Ascending aorta (tissue), 2 donors: Measurements from ENCODE around the gene EMILIN3. TPM values are rescaled to one million over a fixed set of nuclear protein-coding genes. Genes with fewer than 3 reads are reported as not detected.

Experiments used
- DNase-seq, 2 donors: peaks; one replicate each; pipeline ENCODE4 v3.0.0-alpha.2; 2019; ENCODE audit warnings: low spot score in 2 of 2
- H3K27ac ChIP-seq, 2 donors: fragments of 200-600 bp; sonication (generic); one replicate each; pipeline ENCODE4 v1.5.1; 2016 to 2017; ENCODE audit warnings: mild to moderate bottlenecking in 1 of 2
- H3K27me3 ChIP-seq: fragments of 200-600 bp; sonication (generic); one replicate; pipeline ENCODE4 v1.5.1; 2017
- H3K36me3 ChIP-seq, 2 donors: fragments of 200-600 bp; sonication (generic); one replicate each; pipeline ENCODE4 v1.5.1; 2016
- H3K4me1 ChIP-seq, 2 donors: fragments of 200-600 bp; sonication (generic); one replicate each; pipeline ENCODE4 v1.5.1; 2016 to 2017; ENCODE audit warnings: mild to moderate bottlenecking in 1 of 2
- H3K4me3 ChIP-seq, 2 donors: fragments of 200-600 bp; sonication (generic); one replicate each; pipeline ENCODE4 v1.5.1; 2016 to 2017; ENCODE audit warnings: mild to moderate bottlenecking in 1 of 2
- H3K9me3 ChIP-seq, 2 donors: fragments of 200-600 bp; sonication (generic); one replicate each; pipeline ENCODE4 v1.5.1; 2016
- CTCF ChIP-seq, 3 experiments: fragments of 200-600 bp in 2 of 3; fragments of 450-650 bp in 1 of 3; sonication (generic) in 2 of 3; IDR thresholded peaks; one replicate each; pipeline ENCODE4 v1.5.1; 2016 to 2019; ENCODE audit warnings: antibody characterized with exemption in 3 of 3, mild to moderate bottlenecking in 1 of 3, moderate library complexity in 1 of 3
- intact Hi-C: fragments of 100-400 bp; cut with DNase I; formaldehyde crosslinking; loops from one replicate; pipeline ENCODE4 v1.15.1; 2023
- total RNA-seq: library from RNA; depleted of rRNA; stranded (reverse); fragments of >200 nt; gene quantifications from one replicate; pipeline ENCODE4 v1.1.0, GENCODE V29; 2016

The EMILIN3 gene
- total RNA-seq, 1 donor from 2014 or later = 0.53 TPM

GRCh38 chr20:41344938-41345728 is 21.5 kb downstream of the EMILIN3 start:
- H3K27ac ChIP-seq = no peak overlapping the region
- no peak for TF ChIP-seq CTCF (IDR thresholded peaks at IDR 0.05)

DNA sequence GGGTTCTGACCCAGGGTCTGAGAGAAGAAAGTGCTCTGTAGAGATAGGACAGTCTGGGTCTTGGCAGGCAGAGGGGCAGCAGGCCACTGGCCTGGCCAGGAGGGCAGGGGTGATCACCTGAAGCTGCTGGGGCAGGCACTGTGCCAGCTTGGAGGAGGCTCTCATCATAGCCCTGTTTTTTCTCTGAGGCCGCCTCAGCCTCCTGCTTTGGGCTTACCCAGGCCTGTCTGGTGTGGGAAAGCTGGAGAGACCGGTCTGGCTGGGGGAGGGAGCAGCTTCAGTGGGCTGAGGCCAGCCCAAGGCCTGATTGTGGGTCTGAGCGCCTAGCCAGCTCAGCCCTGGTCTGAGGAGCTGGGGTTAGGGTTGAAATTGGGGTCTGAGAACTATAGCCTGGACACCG is 22.1 kb downstream of the EMILIN3 start:
- Histone ChIP-seq H3K9me3 (no peaks in the 10 kb centered on the region), H3K4me1 (peaks cover 4 to 9% of the 10 kb centered on the region in 2 donors), H3K27ac (no peak overlapping the region), H3K4me3 (no peak overlapping the region), H3K27me3 (no peaks in the 10 kb centered on the region), H3K36me3 (peaks cover 4 to 34% of the 10 kb centered on the region in 2 donors)
- no peak for TF ChIP-seq CTCF (IDR thresholded peaks at IDR 0.05)
- DNase-seq = no peak
- intact Hi-C loops = no loop called here

More at GRCh38 chr20:41344938-41345728, 21.5 kb downstream of the EMILIN3 start:
- Histone ChIP-seq H3K36me3 (peaks cover 4 to 40% of the 10 kb centered on the region in 2 donors), H3K27me3 (no peaks in the 10 kb centered on the region), H3K9me3 (no peaks in the 10 kb centered on the region), H3K4me3 (no peak overlapping the region), H3K4me1 (peaks cover 0 to 5% of the 10 kb centered on the region in 2 donors)
- no peak for DNase-seq
- intact Hi-C loops = no loop called here

GRCh38 chr20:41342474-41343464 is 23.8 kb downstream of the EMILIN3 start:
- Histone ChIP-seq H3K9me3 (no peaks in the 10 kb centered on the region), H3K36me3 (peaks cover 0 to 24% of the 10 kb centered on the region in 2 donors), H3K27ac (no peak overlapping the region), H3K27me3 (no peaks in the 10 kb centered on the region), H3K4me1 (peaks cover 4 to 9% of the 10 kb centered on the region in 2 donors), H3K4me3 (no peak overlapping the region)
- no peak for DNase-seq
- TF ChIP-seq CTCF (IDR thresholded peaks at IDR 0.05) = no peak
- intact Hi-C loops = no loop called here

DNA sequence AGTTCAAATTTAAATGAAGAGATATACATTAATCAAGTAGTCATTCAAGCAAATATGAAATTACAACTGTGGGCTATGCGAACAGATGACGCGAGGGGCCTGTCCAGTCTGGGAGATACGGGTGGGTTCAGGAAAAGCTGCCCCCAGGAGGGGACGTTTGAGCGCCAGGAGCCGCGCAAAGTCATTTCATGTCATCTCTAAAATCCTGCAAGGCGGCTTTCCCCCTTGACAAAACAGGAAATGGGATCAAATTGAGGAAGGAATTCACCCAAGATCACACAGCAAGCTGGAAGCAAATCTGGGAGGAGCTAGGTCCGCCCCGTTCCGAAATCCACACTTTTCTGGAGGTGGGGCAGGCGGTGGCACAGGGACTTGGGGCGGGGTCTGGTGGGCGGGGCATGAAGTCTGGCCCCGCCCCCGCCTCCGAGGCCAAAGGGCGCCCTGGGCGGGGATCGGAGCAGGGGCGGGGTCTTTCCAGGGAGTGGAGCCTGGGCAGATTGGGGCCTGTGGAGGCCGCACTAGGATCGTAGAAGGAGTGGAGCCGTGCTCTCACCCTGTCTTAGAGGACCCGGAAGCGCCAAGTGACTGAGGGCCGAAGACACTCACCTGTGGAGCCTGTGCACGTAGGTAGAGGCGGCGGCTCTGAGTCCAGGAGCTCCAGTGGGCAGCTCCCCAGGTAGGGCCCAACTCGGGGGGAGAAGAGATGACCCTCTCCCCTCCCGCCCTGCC is 26.1 kb downstream of the EMILIN3 start, which contains the start of gene LPIN3:
LPIN3 (plus strand) TSS at position 495 of the 729 bp plus-strand sequence. CDS start 4,983 bp downstream, outside the sequence.
- peaks cover 4 to 9% of the 10 kb centered on the region in 2 donors for H3K4me1 ChIP-seq
- H3K9me3 ChIP-seq = no peaks in the 10 kb centered on the region
- DNase-seq = peak; percentile 48 to 92
- H3K4me3 ChIP-seq = peak within 1 kb of the TSS; percentile 48 to 55
- H3K27me3 ChIP-seq = no peaks in the 10 kb centered on the region
- TF ChIP-seq CTCF (IDR thresholded peaks at IDR 0.05) = no peak
- intact Hi-C loops = loop anchor here (1.0 kb wide), 6 partner anchors 23 to 167 kb away; partner anchors contain the start of gene ZHX3
- H3K27ac ChIP-seq = peak within 1 kb of the TSS; percentile 81 to 82
- peaks cover 0 to under 1% of the 10 kb centered on the region in 2 donors for H3K36me3 ChIP-seq

DNA sequence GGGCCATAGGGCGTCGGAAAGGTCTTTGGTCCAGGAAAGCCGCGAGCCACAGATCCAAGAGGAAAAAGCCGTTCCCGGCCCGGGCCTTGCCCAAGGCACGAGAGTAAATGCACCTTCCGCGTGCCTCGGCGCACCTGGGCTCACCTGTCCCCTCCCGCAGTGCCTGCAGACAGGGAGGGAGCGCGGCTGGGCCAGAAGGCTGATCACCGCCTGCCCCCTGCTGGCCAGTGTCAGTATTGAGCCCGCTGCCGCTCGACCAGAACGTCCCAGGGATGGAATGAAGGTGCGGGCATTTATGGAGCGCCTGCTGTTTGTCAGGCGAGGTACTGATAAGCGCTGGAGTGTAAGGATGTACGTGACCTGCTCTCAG is 26.7 kb downstream of the EMILIN3 start:
- DNase-seq = peak in 1 of 2 donors; percentile 91

More for the DNA sequence above, 26.7 kb downstream of the EMILIN3 start:
- H3K27ac ChIP-seq = peak overlapping the region; percentile 81 to 82
- no peaks in the 10 kb centered on the region for H3K27me3 ChIP-seq
- no peaks in the 10 kb centered on the region for H3K36me3 ChIP-seq
- peak overlapping the region; percentile 48 to 55 for H3K4me3 ChIP-seq
- TF ChIP-seq CTCF (IDR thresholded peaks at IDR 0.05) = peak; percentile 98 to 99 (median 99)
- intact Hi-C loops = loop anchor here (1.0 to 10.0 kb wide), 7 partner anchors 23 to 835 kb away; partner anchors contain the start of gene ZHX3
- H3K4me1 ChIP-seq = peaks cover 4 to 9% of the 10 kb centered on the region in 2 donors
- no peaks in the 10 kb centered on the region for H3K9me3 ChIP-seq
